HFF-Myc (cell line): Measurements from ENCODE around the gene PTPRN2.

Experiments
- DNase-seq: peaks from one replicate; pipeline ENCODE4 v3.0.0-alpha.2; 2011; ENCODE audit warnings: low read depth; ENCODE audit errors: extremely low read depth
- H3K4me3 ChIP-seq: replicated peaks from 2 replicates; pipeline ENCODE4 v1.5.1; 2011; ENCODE audit warnings: low read depth, mild to moderate bottlenecking, control low read depth, low read length
- TF ChIP-seq, protein P1 (sequence below): IDR thresholded peaks from 2 replicates; pipeline ENCODE4 v1.5.1; 2012; ENCODE audit warnings: mild to moderate bottlenecking, low read depth, low read length, control low read depth; ENCODE audit errors: missing control alignments

PTPRN2 gene

DNA sequence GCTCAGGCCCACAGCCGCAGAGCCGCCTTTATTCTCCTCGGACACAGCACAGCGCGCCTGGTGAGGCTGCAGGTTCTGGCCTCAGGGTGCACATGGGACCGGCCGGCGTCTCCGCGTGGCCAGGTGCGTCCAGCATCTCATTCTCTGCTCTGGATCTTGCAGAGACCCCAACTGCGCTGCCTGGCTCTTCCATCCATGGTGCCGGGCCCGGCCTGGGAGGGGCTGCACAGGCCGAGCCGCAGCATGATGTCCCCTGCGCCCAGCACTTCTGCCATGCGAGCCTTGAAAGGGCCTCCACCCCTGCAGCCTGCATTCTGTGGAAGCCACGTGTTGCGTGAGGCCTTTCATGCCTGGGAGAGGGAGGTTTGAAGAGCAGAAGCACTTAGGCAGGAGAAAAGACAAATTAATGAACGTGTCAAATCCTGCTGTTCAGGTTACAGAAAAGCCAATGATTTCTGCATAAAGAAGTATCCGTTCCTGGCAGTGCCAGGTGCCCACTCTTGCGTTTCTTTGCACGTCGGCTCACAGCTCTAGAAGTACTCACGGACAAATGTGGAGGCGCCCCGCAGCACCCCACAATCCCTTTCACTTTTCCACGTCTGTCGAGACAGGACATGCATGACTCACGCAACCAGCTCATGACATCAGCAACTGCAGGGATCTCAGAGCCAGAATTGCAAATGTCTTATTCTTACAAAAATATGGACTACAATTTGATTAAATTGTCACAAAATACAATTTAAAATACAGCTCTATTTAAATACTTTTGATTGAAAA, 679.4 kb downstream of the PTPRN2 start:
- H3K4me3 ChIP-seq: no peak overlapping the region
- TF ChIP-seq, protein P1, sequence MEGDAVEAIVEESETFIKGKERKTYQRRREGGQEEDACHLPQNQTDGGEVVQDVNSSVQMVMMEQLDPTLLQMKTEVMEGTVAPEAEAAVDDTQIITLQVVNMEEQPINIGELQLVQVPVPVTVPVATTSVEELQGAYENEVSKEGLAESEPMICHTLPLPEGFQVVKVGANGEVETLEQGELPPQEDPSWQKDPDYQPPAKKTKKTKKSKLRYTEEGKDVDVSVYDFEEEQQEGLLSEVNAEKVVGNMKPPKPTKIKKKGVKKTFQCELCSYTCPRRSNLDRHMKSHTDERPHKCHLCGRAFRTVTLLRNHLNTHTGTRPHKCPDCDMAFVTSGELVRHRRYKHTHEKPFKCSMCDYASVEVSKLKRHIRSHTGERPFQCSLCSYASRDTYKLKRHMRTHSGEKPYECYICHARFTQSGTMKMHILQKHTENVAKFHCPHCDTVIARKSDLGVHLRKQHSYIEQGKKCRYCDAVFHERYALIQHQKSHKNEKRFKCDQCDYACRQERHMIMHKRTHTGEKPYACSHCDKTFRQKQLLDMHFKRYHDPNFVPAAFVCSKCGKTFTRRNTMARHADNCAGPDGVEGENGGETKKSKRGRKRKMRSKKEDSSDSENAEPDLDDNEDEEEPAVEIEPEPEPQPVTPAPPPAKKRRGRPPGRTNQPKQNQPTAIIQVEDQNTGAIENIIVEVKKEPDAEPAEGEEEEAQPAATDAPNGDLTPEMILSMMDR: no peak
- no peak for DNase-seq

DNA sequence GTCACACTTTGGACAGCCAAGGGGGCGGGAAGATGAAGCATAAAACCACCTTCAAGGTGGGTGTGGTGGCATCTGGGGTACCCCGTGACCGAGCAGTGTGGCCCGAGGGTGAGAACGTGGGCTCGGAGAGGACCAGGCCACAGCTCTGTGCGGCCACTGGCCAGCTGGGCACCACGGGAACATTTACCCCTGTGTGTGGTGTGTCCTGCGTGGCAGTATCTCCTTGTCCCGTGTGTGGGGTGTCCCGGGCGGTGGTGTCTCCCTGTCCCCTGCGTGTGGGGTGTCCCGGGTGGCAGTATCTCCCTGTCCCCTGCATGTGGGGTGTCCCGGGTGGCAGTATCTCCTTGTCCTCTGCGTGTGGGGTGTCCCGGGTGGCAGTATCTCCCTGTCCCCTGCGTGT, 680.5 kb downstream of the PTPRN2 start:
- no peak overlapping the region for H3K4me3 ChIP-seq
- no peak for DNase-seq
- TF ChIP-seq, protein P1: no peak

DNA sequence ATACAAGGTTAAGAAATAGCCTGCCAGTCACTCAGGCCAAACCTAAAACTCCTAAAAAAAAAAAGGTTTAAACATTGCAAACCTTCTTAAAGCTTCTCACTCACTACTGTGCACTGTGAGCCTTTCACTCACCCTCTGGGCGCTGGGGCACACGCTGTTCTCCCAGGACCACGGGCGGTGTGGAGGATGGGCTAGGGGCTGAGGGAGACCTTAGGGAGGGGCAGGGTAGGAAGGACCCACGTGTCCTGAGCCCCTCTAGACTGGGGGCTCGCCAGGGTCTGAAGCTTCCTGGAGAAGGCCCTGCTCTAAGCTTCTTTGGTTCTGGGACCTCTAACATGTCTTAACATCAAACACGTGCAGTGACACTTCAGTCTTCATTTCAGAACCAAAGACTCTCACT, 681.0 kb downstream of the PTPRN2 start:
- H3K4me3 ChIP-seq: no peak overlapping the region
- TF ChIP-seq, protein P1: no peak
- DNase-seq: no peak

DNA sequence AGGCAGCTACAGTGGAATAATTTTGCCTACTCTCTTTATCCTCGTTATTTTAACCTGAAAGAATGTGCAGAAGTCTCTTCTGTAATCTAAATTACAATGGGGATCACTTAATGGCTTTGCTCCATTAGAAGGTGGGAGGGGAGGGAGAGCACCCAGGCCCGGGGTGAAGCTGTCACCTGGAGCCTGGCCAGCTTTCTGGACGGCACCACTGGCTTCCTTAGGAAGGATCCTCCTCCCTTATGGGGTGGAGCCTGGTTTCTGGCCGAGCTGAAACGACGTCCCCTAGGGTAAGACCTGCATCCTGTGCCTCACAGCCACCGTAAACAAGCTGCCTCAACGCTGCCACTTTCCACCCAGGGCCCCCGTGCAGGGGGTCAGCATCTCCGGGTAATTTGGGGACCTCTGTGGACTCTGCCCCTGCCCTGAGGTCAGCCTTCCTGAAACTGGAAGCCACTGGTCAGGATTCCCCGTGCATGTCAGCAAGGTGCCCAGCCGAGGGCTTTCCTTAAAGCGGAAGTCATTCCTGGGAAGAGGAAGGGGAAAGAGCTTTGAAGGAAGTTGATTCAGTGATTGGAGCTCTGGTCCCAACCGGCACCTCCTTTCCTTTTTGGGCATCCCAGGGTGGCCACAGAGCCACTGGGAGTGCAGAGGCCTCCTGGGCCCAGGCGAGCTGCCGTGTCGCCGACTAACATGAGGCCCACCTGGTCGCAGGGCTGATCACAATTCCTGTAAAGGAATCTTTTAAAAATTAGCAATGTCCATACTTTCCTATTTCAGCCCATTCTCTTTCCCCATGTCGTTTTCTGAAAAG, 681.8 kb downstream of the PTPRN2 start:
- DNase-seq: no peak
- TF ChIP-seq, protein P1: no peak
- H3K4me3 ChIP-seq: no peak overlapping the region

DNA sequence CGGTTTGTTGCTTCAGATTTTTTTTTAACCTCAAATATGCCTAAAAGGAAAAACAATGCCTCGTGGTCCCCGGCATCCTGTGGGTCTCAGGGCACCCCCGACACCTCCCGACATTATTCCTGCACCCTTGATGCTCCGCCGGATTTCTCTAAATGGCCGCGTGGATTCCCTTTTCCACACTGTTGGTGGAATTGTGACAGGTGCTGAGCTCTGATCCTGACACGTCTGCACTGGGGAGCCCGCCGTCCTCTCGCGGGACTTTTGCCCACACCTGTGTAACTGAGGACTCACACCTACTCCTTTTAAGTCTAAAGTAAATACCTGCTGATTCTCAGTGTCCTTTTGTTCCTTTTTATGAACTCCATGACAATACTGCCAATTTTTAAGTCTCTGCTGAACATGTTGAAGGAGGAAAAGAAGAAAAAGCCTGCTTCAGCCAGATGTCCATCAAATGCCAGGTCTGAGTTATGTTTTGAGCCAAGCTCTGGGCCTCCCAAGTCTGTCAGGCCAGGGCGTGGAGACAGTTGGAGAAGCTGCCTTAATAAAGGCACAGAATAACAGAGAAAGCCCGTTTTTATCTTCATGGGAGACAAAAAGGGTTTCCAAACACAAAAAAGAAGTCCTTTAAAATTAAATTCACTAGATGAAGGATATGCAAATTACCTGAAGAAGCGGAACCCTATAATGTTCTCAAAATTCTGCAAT, 682.6 kb downstream of the PTPRN2 start:
- TF ChIP-seq, protein P1: no peak
- no peak for DNase-seq

DNA sequence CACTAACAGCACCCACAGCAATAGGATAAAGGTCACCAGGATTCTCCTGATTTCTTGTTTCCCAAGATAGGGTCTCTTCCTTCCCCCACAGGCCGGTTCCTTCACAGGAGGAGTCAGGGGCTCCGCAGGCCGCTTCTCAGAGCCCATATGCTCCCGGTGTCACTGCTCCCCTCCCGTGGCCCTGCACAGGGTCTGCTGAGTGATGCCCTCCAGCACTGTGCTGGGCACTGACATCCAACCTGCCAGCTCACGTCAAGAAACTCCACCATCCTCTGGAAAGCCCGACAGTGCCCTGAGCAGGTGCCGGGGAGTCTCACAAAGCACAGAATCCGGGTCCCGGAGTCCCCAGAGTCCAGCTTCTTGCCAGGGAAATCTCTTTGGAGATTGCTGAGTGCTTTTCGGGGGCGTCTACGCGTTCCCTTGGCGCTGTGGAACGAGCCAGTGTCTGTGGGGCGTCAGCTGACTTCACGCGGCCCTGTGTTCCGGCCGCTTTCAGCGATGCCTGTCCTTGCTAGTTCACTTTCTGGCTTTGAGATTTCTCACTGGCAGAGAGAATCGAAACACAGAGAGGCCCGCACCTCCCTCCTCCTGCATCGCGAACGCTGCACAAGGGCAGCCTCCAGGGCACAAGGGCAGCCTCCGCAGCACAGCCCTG, 683.3 kb downstream of the PTPRN2 start:
- no peak overlapping the region for H3K4me3 ChIP-seq
- DNase-seq: no peak
- TF ChIP-seq, protein P1: no peak

More for the DNA sequence above, 682.6 kb downstream of the PTPRN2 start:
- H3K4me3 ChIP-seq: no peak overlapping the region
